SK-N-MC (cell line): Measurements from ENCODE around the gene TICRR.

Experiments
- EZH2 ChIP-seq: fragments of 200-600 bp; sonication (generic); IDR thresholded peaks from one replicate; pipeline ENCODE4 v1.6.1; 2017; ENCODE audit warnings: antibody characterized with exemption
- POLR2AphosphoS5 ChIP-seq: IDR thresholded peaks from 2 replicates; pipeline ENCODE4 v1.6.1; 2012; ENCODE audit warnings: mild to moderate bottlenecking, low read depth, low read length, borderline replicate concordance

DNA sequence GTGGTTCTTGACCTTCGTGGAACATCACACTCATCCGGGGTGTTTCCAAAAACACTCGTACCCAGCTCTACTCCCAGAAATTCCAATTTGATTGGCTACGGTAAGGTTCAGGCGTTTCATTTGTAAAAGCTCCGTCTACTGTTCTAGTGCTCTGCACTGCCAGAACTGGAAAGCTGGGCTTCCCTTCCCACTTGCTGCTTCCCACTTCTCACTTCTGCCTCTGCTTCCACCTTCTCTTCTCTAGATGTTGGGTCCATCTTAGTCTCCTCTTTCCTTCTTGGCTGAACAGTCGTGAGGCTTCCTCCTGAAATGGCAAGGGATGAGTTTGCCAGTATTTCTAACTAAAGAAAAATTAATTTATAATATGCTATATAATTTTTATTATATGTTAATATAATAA lies 49.1 kb upstream of the TICRR start:
- TF ChIP-seq EZH2 (no peak), POLR2AphosphoS5 (no peak)
